ENCODE measurements around the gene CFAP126. TPM values are rescaled to one million over a fixed set of nuclear protein-coding genes. Genes with fewer than 3 reads are reported as not detected.

The CFAP126 gene
- total and polyA plus RNA-seq, 2 of the 8 experiments (the other 6 are each of a cell fraction or from before 2014, with no cell fraction given) = not detected

DNA sequence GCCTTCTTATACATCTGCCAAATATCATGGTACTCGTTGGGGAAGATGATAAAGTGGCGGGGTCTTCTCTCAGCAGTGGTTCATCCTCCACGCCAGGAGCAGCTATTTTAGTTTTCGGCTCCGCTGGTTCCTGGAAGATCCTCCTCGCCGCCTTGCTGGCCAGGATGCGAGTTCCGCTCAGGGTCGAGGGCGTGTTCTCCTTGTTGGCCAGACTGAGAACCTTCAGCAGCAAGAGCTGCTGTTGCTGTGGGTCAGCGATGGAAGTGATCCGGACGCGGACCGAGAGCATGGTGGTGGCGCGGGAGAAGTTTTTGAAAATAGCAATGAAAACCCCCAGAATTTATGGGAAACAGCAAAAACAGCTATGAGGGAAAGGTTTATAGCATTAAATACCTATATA, 11.4 kb upstream of the CFAP126 start:
- no peaks in the 10 kb centered on the region for H3K9me3 ChIP-seq (ENCODE audit: insufficient read depth in 2 of 2, low read depth in 1 of 2, low read length in 1 of 2)
- FAIRE-seq = no peak
- no peak overlapping the region for H2AK5ac ChIP-seq (ENCODE audit: low read depth, low read length)
- no peak overlapping the region for H3K4ac ChIP-seq (replicated peaks; ENCODE audit: insufficient read length, low read depth, low read length)
- no peak overlapping the region for H3K4me2 ChIP-seq (ENCODE audit: insufficient read depth in 1 of 2, low read depth in 2 of 2, low read length in 2 of 2)
- no peak overlapping the region for H4K8ac ChIP-seq (ENCODE audit: extremely low read depth, insufficient read depth, low read length)
- H3K36me3 ChIP-seq (ENCODE audit: control insufficient read depth in 2 of 4, insufficient read depth in 4 of 4, low read length in 3 of 4) = no peaks in the 10 kb centered on the region
- H3K79me2 ChIP-seq (ENCODE audit: control insufficient read depth in 1 of 2, insufficient read depth in 2 of 2, low read length in 2 of 2) = no peaks in the 10 kb centered on the region
- H3K27ac ChIP-seq (ENCODE audit: low read depth, low read length) = no peak overlapping the region
- H3K56ac ChIP-seq (replicated peaks; ENCODE audit: insufficient read length, low read depth, low read length) = no peak overlapping the region
- H4K20me1 ChIP-seq (replicated peaks in 1 of 2; ENCODE audit: control insufficient read depth in 1 of 2, insufficient read depth in 2 of 2, low read length in 2 of 2) = no peaks in the 10 kb centered on the region
- no peak overlapping the region for H2BK120ac ChIP-seq (replicated peaks; ENCODE audit: low read depth, low read length)
- H4K5ac ChIP-seq (ENCODE audit: insufficient read length, low read depth, low read length) = no peak overlapping the region
- H2BK15ac ChIP-seq (ENCODE audit: low read length) = no peak overlapping the region
- H3K23ac ChIP-seq (ENCODE audit: insufficient read length) = no peak overlapping the region
- CTCF ChIA-PET (ENCODE audit: partially characterized antibody) = interaction anchor here (0.7 to 10.4 kb wide), 8 partner anchors 9 to 186 kb away, joined by 3 to 137 read pairs (median 4); partner anchors contain the start of genes CFAP126 and TOMM40L
- H2AFZ ChIP-seq (ENCODE audit: low read length) = no peak overlapping the region
- no peaks in the 10 kb centered on the region for H3K23me2 ChIP-seq (ENCODE audit: low read depth, low read length)
- DNase-seq (ENCODE audit: low read depth in 1 of 2, low spot score in 2 of 2) = no peak
- H3K18ac ChIP-seq (ENCODE audit: extremely low read depth, low read length) = no peak overlapping the region
- H3K4me1 ChIP-seq (replicated peaks in 1 of 4; ENCODE audit: control insufficient read depth in 3 of 4, insufficient read depth in 4 of 4, low read length in 3 of 4) = no peaks in the 10 kb centered on the region
- H3K9ac ChIP-seq (replicated peaks in 1 of 4; ENCODE audit: extremely low read depth in 1 of 4, low read depth in 3 of 4, low read length in 3 of 4) = no peak overlapping the region
- no peak overlapping the region for H2BK12ac ChIP-seq (ENCODE audit: low read depth, low read length)
- no peaks in the 10 kb centered on the region for H3K27me3 ChIP-seq (replicated peaks in 1 of 4; ENCODE audit: control insufficient read depth in 3 of 4, extremely low read depth in 1 of 4, insufficient read depth in 3 of 4, low read length in 3 of 4)
- H4K91ac ChIP-seq (replicated peaks; ENCODE audit: insufficient read length, low read length) = no peak overlapping the region
- no peaks in the 10 kb centered on the region for H3K79me1 ChIP-seq (ENCODE audit: low read depth, low read length)
- 92% methylated on average over 18 of the region's 18 CpGs; no CpG with 5 or more reads in 1 of the 2 experiments for WGBS, 2 experiments (ENCODE audit: extremely low coverage in 1 of 2, insufficient coverage in 1 of 2, insufficient read length in 1 of 2, insufficient replicate concordance in 2 of 2, low coverage in 1 of 2, low lambda C conversion rate in 2 of 2, missing lambda C conversion rate in 1 of 2)
- no peak overlapping the region for H2BK20ac ChIP-seq (ENCODE audit: low read length)
- POLR2A ChIA-PET (ENCODE audit: partially characterized antibody) = no interaction called here
- H3K14ac ChIP-seq (ENCODE audit: insufficient read length) = no peak overlapping the region
- no peak overlapping the region for H2BK5ac ChIP-seq (ENCODE audit: low read depth, low read length)
- H3K4me3 ChIP-seq (ENCODE audit: extremely low read depth in 1 of 4, insufficient read depth in 2 of 4, low read depth in 3 of 4, low read length in 4 of 4) = no peak overlapping the region
- no peak for TF ChIP-seq TAF7 (optimal IDR thresholded peaks at IDR 0.05; ENCODE audit: borderline replicate concordance, low read depth, low read length)
- no peak for TF ChIP-seq TAF1 (IDR thresholded peaks at IDR 0.05; ENCODE audit: low read depth, low read length)
- TF ChIP-seq, protein P1, sequence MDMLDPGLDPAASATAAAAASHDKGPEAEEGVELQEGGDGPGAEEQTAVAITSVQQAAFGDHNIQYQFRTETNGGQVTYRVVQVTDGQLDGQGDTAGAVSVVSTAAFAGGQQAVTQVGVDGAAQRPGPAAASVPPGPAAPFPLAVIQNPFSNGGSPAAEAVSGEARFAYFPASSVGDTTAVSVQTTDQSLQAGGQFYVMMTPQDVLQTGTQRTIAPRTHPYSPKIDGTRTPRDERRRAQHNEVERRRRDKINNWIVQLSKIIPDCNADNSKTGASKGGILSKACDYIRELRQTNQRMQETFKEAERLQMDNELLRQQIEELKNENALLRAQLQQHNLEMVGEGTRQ (IDR thresholded peaks at IDR 0.05; ENCODE audit: low read length) = no peak
- no peak for TF ChIP-seq POLR2A (IDR thresholded peaks at IDR 0.05; ENCODE audit: control extremely low read depth in 1 of 2, low read depth in 2 of 2, low read length in 2 of 2)
- TF ChIP-seq NANOG (IDR thresholded peaks at IDR 0.05; ENCODE audit: insufficient read depth, low read depth, low read length, poor library complexity, severe bottlenecking) = no peak

Data from H1 (cell line).